HG03354 (cell line): ENCODE measurements around the gene PDE3B.
"Not testable (repeated sequence)": the region's sequence is repeated elsewhere in the genome, so short reads cannot be mapped to it uniquely, and the experiment has no call there.

Source experiments
- ATAC-seq: cut with Tn5 transposase; IDR thresholded peaks from one replicate; pipeline ENCODE4 v1.9.1; 2021; ENCODE audit warnings: mild to moderate bottlenecking; ENCODE audit not compliant: unreplicated experiment, poor library complexity, severe bottlenecking

PDE3B gene

GRCh38 chr11:14860511-14860910 is 216.9 kb downstream of the PDE3B start:
- ATAC-seq = no peak

- no peak for ATAC-seq
These were observed 218.1 kb downstream of the PDE3B start for GRCh38 chr11:14861680-14862079.

GRCh38 chr11:14863775-14864174 is 220.2 kb downstream of the PDE3B start:
- not testable (repeated sequence) for ATAC-seq

- ATAC-seq = no peak
These were observed 228.4 kb downstream of the PDE3B start for GRCh38 chr11:14872032-14872431.

GRCh38 chr11:14873632-14874031 is 230.0 kb downstream of the PDE3B start:
- ATAC-seq = no peak

GRCh38 chr11:14875163-14875562 is 231.6 kb downstream of the PDE3B start:
- no peak for ATAC-seq

GRCh38 chr11:14881576-14882193 is 238.1 kb downstream of the PDE3B start:
- no peak for ATAC-seq

GRCh38 chr11:14882196-14882595 is 238.6 kb downstream of the PDE3B start:
- ATAC-seq = no peak

- not testable (repeated sequence) for ATAC-seq
These were observed 240.1 kb downstream of the PDE3B start for GRCh38 chr11:14883683-14884082.

GRCh38 chr11:14884667-14885273 is 241.2 kb downstream of the PDE3B start:
- no peak for ATAC-seq

GRCh38 chr11:14886513-14886912 is 242.9 kb downstream of the PDE3B start:
- ATAC-seq = no peak

GRCh38 chr11:14891143-14892035 is 247.8 kb downstream of the PDE3B start:
- peak; percentile 59 for ATAC-seq

GRCh38 chr11:14892036-14892556 is 248.5 kb downstream of the PDE3B start, which contains the start of gene CYP2R1:
CYP2R1 (minus strand) TSS chr11:14892231; CDS start chr11:14892205, 26 bp downstream.
- peak; percentile 95 for ATAC-seq

- no peak for ATAC-seq
These were observed 249.0 kb downstream of the PDE3B start for GRCh38 chr11:14892577-14892976.

- no peak for ATAC-seq
These were observed 251.3 kb downstream of the PDE3B start for GRCh38 chr11:14894657-14895598.

GRCh38 chr11:14898355-14898754 is 254.8 kb downstream of the PDE3B start:
- ATAC-seq = no peak

GRCh38 chr11:14898906-14899305 is 255.3 kb downstream of the PDE3B start:
- no peak for ATAC-seq

- ATAC-seq = no peak
These were observed 259.2 kb downstream of the PDE3B start for GRCh38 chr11:14902650-14903350.

- ATAC-seq = peak; percentile 49
These were observed 261.1 kb downstream of the PDE3B start for GRCh38 chr11:14904745-14905103.
